Transverse colon (tissue), 4 donors: ENCODE results near the gene AGAP1.

Source experiments
- CTCF ChIP-seq, 5 experiments: fragments of 200-600 bp in 3 of 5; fragments of 450-650 bp in 2 of 5; sonication (generic) in 3 of 5; IDR thresholded peaks; 1 replicate in 2 of 5; 2 replicates in 3 of 5; pipeline ENCODE4 v1.5.1; 2016 to 2017; ENCODE audit warnings: antibody characterized with exemption in 5 of 5, inconsistent platforms in 3 of 5, mild to moderate bottlenecking in 2 of 5, moderate library complexity in 1 of 5
- POLR2AphosphoS5 ChIP-seq, 3 donors: sonication (generic); formaldehyde crosslinking; IDR thresholded peaks; one replicate each; pipeline ENCODE4 v1.6.1; 2016; ENCODE audit warnings: antibody characterized with exemption in 3 of 3

GRCh38 chr2:235659767-235660322 is 166.0 kb downstream of the AGAP1 start:
- TF ChIP-seq CTCF (IDR thresholded peaks at IDR 0.05) (no peak), POLR2AphosphoS5 (IDR thresholded peaks at IDR 0.05) (peak; percentile 26 to 27 (median 26))
